HepG2 (cell line): ENCODE data around the gene NOS1AP. TPM values are rescaled to one million over a fixed set of nuclear protein-coding genes. Genes with fewer than 3 reads are reported as not detected.

Source experiments
- ATAC-seq: fragments of 200-7000 bp; cut with Tn5 transposase; 3 replicates; pipeline ENCODE4 v1.9.1; 2020; ENCODE audit warnings: mild to moderate bottlenecking, moderate library complexity
- BruUV-seq: library from RNA; stranded (reverse); fragments of 400-500 nt; replicated peaks from 2 replicates; lab custom pipeline; 2021; lab: Mats Ljungman, UMichigan
- CTCF ChIA-PET: fragments of 300-600 bp; formaldehyde crosslinking; extraction: SDS; loops from one replicate; lab custom pipeline; 2021; ENCODE audit warnings: low total read pairs, inconsistent platforms, low intra/inter-chr PET ratio; lab: Yijun Ruan, JAX
- POLR2A ChIA-PET: fragments of 350-600 bp; sonication (Branson Sonifier 250); formaldehyde crosslinking; loops from one replicate; lab custom pipeline; 2020; ENCODE audit warnings: antibody characterized with exemption, inconsistent platforms; lab: Yijun Ruan, JAX
- DNase-seq: peaks from one replicate; pipeline ENCODE4 v3.0.0-alpha.2; 2015; ENCODE audit warnings: low spot score
- FAIRE-seq: peaks from 3 replicates; lab custom pipeline; 2011; peaks lifted over from hg19 to GRCh38; lab: Jason Lieb, UNC
- H2AFZ ChIP-seq: one replicate; pipeline ENCODE4 v1.6.1; 2011; ENCODE audit warnings: low read length, inconsistent platforms
- H3K27ac ChIP-seq: fragments of 300-600 bp; 3 replicates; pipeline ENCODE4 v1.8.0; 2011; ENCODE audit warnings: mixed run types, mild to moderate bottlenecking, mixed read lengths, low read length, inconsistent platforms; ENCODE audit not compliant: insufficient read depth; ENCODE audit errors: extremely low read length
- H3K27me3 ChIP-seq, 2 experiments: fragments of 200-600 bp in 1 of 2; 2 replicates in 1 of 2; 3 replicates in 1 of 2; pipeline versions ENCODE4 v1.6.0 to v1.8.0; 2011; ENCODE audit warnings: low read length in 2 of 2, mild to moderate bottlenecking in 2 of 2, moderate library complexity in 2 of 2, inconsistent platforms in 1 of 2; ENCODE audit not compliant: insufficient read depth in 2 of 2, control insufficient read depth in 1 of 2
- H3K36me3 ChIP-seq, 2 experiments: fragments of 200-600 bp in 1 of 2; replicated peaks in 1 of 2; 2 replicates in 1 of 2; 3 replicates in 1 of 2; pipeline versions ENCODE4 v1.5.1 to v1.8.0; 2011; ENCODE audit warnings: low read length in 2 of 2, inconsistent platforms in 1 of 2; ENCODE audit not compliant: insufficient read depth in 2 of 2, control insufficient read depth in 1 of 2
- H3K4me1 ChIP-seq: 2 replicates; pipeline ENCODE4 v1.5.1; 2012; ENCODE audit warnings: low read length, inconsistent platforms; ENCODE audit not compliant: insufficient read depth
- H3K4me2 ChIP-seq: 2 replicates; pipeline ENCODE4 v1.6.0; 2011; ENCODE audit warnings: low read depth, low read length, inconsistent platforms
- H3K4me3 ChIP-seq, 3 experiments: fragments of 200-600 bp in 1 of 3; sonication (generic), shearing (Covaris generic) in 1 of 3; replicated peaks in 1 of 3; 2 replicates each; pipeline ENCODE4 v1.5.1; 2011 to 2016; ENCODE audit warnings: low read length in 3 of 3, inconsistent platforms in 2 of 3, low read depth in 2 of 3, mild to moderate bottlenecking in 2 of 3, control low read depth in 1 of 3, mixed read lengths in 1 of 3; ENCODE audit not compliant: insufficient read depth in 1 of 3
- H3K79me2 ChIP-seq: one replicate; pipeline ENCODE4 v1.6.1; 2011; ENCODE audit warnings: low read length, inconsistent platforms; ENCODE audit not compliant: insufficient read depth
- H3K9ac ChIP-seq: 2 replicates; pipeline ENCODE4 v1.6.0; 2011; ENCODE audit warnings: mild to moderate bottlenecking, low read depth, low read length, inconsistent platforms; ENCODE audit not compliant: insufficient read depth
- H3K9me3 ChIP-seq: 2 replicates; pipeline ENCODE4 v1.5.1; 2012; ENCODE audit warnings: mild to moderate bottlenecking, low read length
- H4K20me1 ChIP-seq: 2 replicates; pipeline ENCODE4 v1.6.0; 2011; ENCODE audit warnings: inconsistent platforms, mild to moderate bottlenecking, low read length, moderate library complexity; ENCODE audit not compliant: insufficient read depth
- ETS1 ChIP-seq: sonication (generic); formaldehyde crosslinking; IDR thresholded peaks from 2 replicates; pipeline ENCODE4 v1.4.0; 2020; ENCODE audit warnings: missing genetic modification reagents
- EZH2 ChIP-seq: conservative IDR thresholded peaks from 2 replicates; pipeline ENCODE4 v1.6.1; 2012; ENCODE audit warnings: mild to moderate bottlenecking, low read depth, low read length, moderate library complexity
- HOXA7 ChIP-seq: sonication (generic); formaldehyde crosslinking; IDR thresholded peaks from 2 replicates; pipeline ENCODE4 v1.8.1; 2022; ENCODE audit warnings: mild to moderate bottlenecking, missing genetic modification reagents, moderate library complexity
- MEIS2 ChIP-seq: sonication (generic); formaldehyde crosslinking; IDR thresholded peaks from 2 replicates; pipeline ENCODE4 v1.9.0; 2021; ENCODE audit warnings: mild to moderate bottlenecking, missing genetic modification reagents
- MXD3 ChIP-seq: IDR thresholded peaks from 2 replicates; pipeline ENCODE4 v1.6.1; 2016; ENCODE audit warnings: mild to moderate bottlenecking, missing biosample characterization, missing genetic modification reagents
- NFYB ChIP-seq: sonication (generic); formaldehyde crosslinking; IDR thresholded peaks from 2 replicates; pipeline ENCODE4 v1.4.0; 2020; ENCODE audit warnings: missing genetic modification reagents
- PAX8 ChIP-seq: sonication (generic); formaldehyde crosslinking; IDR thresholded peaks from 2 replicates; pipeline ENCODE4 v1.8.0; 2022; ENCODE audit warnings: mild to moderate bottlenecking, missing genetic modification reagents, borderline replicate concordance
- PITX1 ChIP-seq: sonication (generic); formaldehyde crosslinking; IDR thresholded peaks from 2 replicates; pipeline ENCODE4 v1.5.1; 2020; ENCODE audit warnings: mild to moderate bottlenecking, missing genetic modification reagents
- ZBTB34 ChIP-seq: sonication (generic); formaldehyde crosslinking; IDR thresholded peaks from 2 replicates; pipeline ENCODE4 v1.8.0; 2022; ENCODE audit warnings: mild to moderate bottlenecking, missing genetic modification reagents
- ZBTB46 ChIP-seq: sonication (generic); formaldehyde crosslinking; IDR thresholded peaks from 2 replicates; pipeline ENCODE4 v1.4.0; 2020; ENCODE audit warnings: mild to moderate bottlenecking, missing genetic modification reagents, borderline replicate concordance
- ZBTB8A ChIP-seq: sonication (generic); formaldehyde crosslinking; IDR thresholded peaks from 2 replicates; pipeline ENCODE4 v1.4.0; 2020; ENCODE audit warnings: mild to moderate bottlenecking, low read depth, missing genetic modification reagents, borderline replicate concordance
- ZC3H4 ChIP-seq: sonication (generic); formaldehyde crosslinking; IDR thresholded peaks from 2 replicates; pipeline ENCODE4 v1.4.0; 2020; ENCODE audit warnings: missing genetic modification reagents, borderline replicate concordance
- ZFP1 ChIP-seq: IDR thresholded peaks from 2 replicates; pipeline ENCODE4 v1.6.1; 2016
- ZNF746 ChIP-seq: sonication (generic); formaldehyde crosslinking; IDR thresholded peaks from 2 replicates; pipeline ENCODE4 v1.8.0; 2022; ENCODE audit warnings: mild to moderate bottlenecking, missing genetic modification reagents
- ZNF879 ChIP-seq: sonication (generic); formaldehyde crosslinking; IDR thresholded peaks from 2 replicates; pipeline ENCODE4 v1.8.1; 2023; ENCODE audit warnings: missing genetic modification reagents
- WGBS: methylation state at CpG from one replicate; pipeline ENCODE4 v1.1.6; 2017; ENCODE audit warnings: low lambda C conversion rate; 5-methylcytosine and 5-hydroxymethylcytosine counted together
- in situ Hi-C: cut with HindIII; loops from 2 replicates; pipeline ENCODE4 v1.10.0; 2017; ENCODE audit warnings: low pct_unique_long_range_greater_than_20kb; ENCODE audit not compliant: extremely low pct_ligation_motif_present
- intact Hi-C: fragments of 100-400 bp; cut with micrococcal nuclease; formaldehyde crosslinking; loops from one replicate; pipeline ENCODE4 v1.10.0; 2022; ENCODE audit not compliant: unreplicated experiment
- polyA plus RNA-seq, 8 experiments: library from polyadenylated mRNA; depleted of rRNA in 3 of 8; stranded (reverse) in 7 of 8; unstranded in 1 of 8; fragments of >200 nt; fragmentation: Illumina TruSeq in 4 of 8; extraction: Trizol in 4 of 8; gene quantifications; 2 replicates each; pipeline versions ENCODE4 v1.2.1 to v1.2.3, GENCODE V29; 2011 to 2016; ENCODE audit warnings: low read depth in 4 of 8, missing spikeins in 1 of 8, mixed read lengths in 1 of 8; ENCODE audit not compliant: insufficient read depth in 1 of 8
- total RNA-seq, 5 experiments: library from RNA; depleted of rRNA; stranded (reverse); fragments of >200 nt; fragmentation: Illumina TruSeq; extraction: Trizol; gene quantifications; 2 replicates each; pipeline ENCODE4 v1.2.3, GENCODE V29; 2016; ENCODE audit warnings: low read depth in 1 of 5

The NOS1AP gene
- total and polyA plus RNA-seq, 2 of the 13 experiments (the other 11 are each of a cell fraction or from before 2014, with no cell fraction given), result 2.0 to 3.3 TPM

- Histone ChIP-seq H3K4me1 (peaks cover 33% of the 10 kb centered on the region), H3K4me3 (no peak overlapping the region), H3K27ac (no peak overlapping the region), H3K9ac (no peak overlapping the region), H3K9me3 (no peaks in the 10 kb centered on the region), H4K20me1 (peaks cover 8% of the 10 kb centered on the region; the same call in 1 of the 2 replicates), H3K27me3 (no peaks in the 10 kb centered on the region), H3K36me3 (peaks cover 0 to 5% of the 10 kb centered on the region in 2 experiments; a peak in 1 of 5 replicates), H2AFZ (no peak overlapping the region), H3K4me2 (no peak overlapping the region), H3K79me2 (peaks cover 13% of the 10 kb centered on the region)
- no TSS peak for BruUV-seq
- ATAC-seq (no peak), FAIRE-seq (peak; percentile 39), DNase-seq (no peak)
- in situ Hi-C loops, result no loop called here
- WGBS, result 90% methylated on average over 6 of the region's 6 CpGs
- ChIA-PET POLR2A (interaction anchor here (1.3 to 1.7 kb wide), 3 partner anchors 12 to 21 kb away, joined by 3 to 4 read pairs (median 4); no protein-coding TSS in a partner anchor), CTCF (no interaction called here)
- intact Hi-C loops, result no loop called here
- TF ChIP-seq ZNF879, result no peak
- TF ChIP-seq PITX1 (CRISPR knock-in tag), result no peak
- no peak for TF ChIP-seq ZBTB8A (CRISPR knock-in tag)
- no peak for TF ChIP-seq MXD3 (CRISPR knock-in tag)
- no peak for TF ChIP-seq ZNF746 (CRISPR knock-in tag)
- TF ChIP-seq EZH2, result no peak
- TF ChIP-seq HOXA7 (CRISPR knock-in tag), result no peak
- no peak for TF ChIP-seq ETS1 (CRISPR knock-in tag)
- no peak for TF ChIP-seq MEIS2 (CRISPR knock-in tag)
- no peak for TF ChIP-seq PAX8 (CRISPR knock-in tag)
- TF ChIP-seq ZBTB34 (CRISPR knock-in tag), result no peak
- no peak for TF ChIP-seq ZC3H4 (CRISPR knock-in tag)
- no peak for TF ChIP-seq ZBTB46
- no peak for TF ChIP-seq NFYB (CRISPR knock-in tag)
- TF ChIP-seq ZFP1, result no peak
Observed at GRCh38 chr1:162214202-162214601, 144.7 kb downstream of the NOS1AP start.
